ENCODE measurements around the gene HCN4. TPM values are rescaled to one million over a fixed set of nuclear protein-coding genes. Genes with fewer than 3 reads are reported as not detected.

The HCN4 gene
- total and polyA plus RNA-seq, 2 donors (not counting 3 experiments of a cell fraction or from before 2014, with no cell fraction given): 0.01 TPM; not detected in 1

DNA sequence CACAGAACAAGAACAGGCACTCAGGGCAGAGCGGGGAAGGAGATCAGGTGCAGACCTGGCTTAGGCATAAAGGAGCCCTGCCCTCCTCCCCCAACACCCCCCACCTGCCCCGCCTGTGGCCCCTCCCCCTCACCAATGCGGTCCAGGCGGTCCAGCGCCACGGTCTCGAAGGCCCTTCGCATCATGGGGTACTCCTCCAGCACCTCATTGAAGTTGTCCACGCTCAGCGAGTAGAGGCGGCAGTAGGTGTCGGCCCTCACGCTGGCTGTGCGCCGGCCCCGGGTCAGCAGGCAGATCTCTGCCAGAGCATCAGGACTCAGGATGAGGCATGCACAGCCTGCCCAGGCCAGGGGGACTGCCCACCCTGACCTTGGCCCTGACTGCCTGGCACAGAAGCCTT lies 44.8 kb downstream of the HCN4 start:
- H3K27ac ChIP-seq (ENCODE audit: insufficient read depth, low read depth, low read length): no peak overlapping the region
- no peak overlapping the region for H3K4me2 ChIP-seq (ENCODE audit: insufficient read depth, low read length)
- H3K9ac ChIP-seq (replicated peaks; ENCODE audit: extremely low read depth, insufficient read depth, low read length): no peak overlapping the region
- FAIRE-seq (no peak), DNase-seq (ENCODE audit: low read depth, low spot score) (no peak)
- ChIA-PET POLR2A (no interaction called here), CTCF (no interaction called here)
- H3K4me3 ChIP-seq (replicated peaks in 1 of 3; ENCODE audit: insufficient read depth in 1 of 3, low read depth in 1 of 3, low read length in 3 of 3): no peak overlapping the region
- no peaks in the 10 kb centered on the region for H3K79me2 ChIP-seq (ENCODE audit: control insufficient read depth, insufficient read depth, low read length)
- no peak overlapping the region for H2AFZ ChIP-seq (ENCODE audit: low read depth, low read length)
- no peaks in the 10 kb centered on the region for H4K20me1 ChIP-seq (replicated peaks; ENCODE audit: control insufficient read depth, extremely low read depth, insufficient read depth, low read length)
- H3K4me1 ChIP-seq (ENCODE audit: control insufficient read depth, extremely low read depth, insufficient read depth, low read length): no peaks in the 10 kb centered on the region
- no peaks in the 10 kb centered on the region for H3K9me3 ChIP-seq (replicated peaks; ENCODE audit: control insufficient read depth, insufficient read depth, low read length)
- no peaks in the 10 kb centered on the region for H3K27me3 ChIP-seq (ENCODE audit: control insufficient read depth in 2 of 2, insufficient read depth in 2 of 2, low read length in 2 of 2)
- H3K9me1 ChIP-seq (replicated peaks; ENCODE audit: control insufficient read depth, extremely low read depth, insufficient read depth, low read length): no peaks in the 10 kb centered on the region
- intact Hi-C loops (cut with micrococcal nuclease): no loop called here
- H3K36me3 ChIP-seq (ENCODE audit: control insufficient read depth in 2 of 2, extremely low read depth in 1 of 2, insufficient read depth in 2 of 2, low read length in 2 of 2): no peaks in the 10 kb centered on the region
- no peak for TF ChIP-seq EZH2 (IDR thresholded peaks at IDR 0.05; ENCODE audit: borderline replicate concordance, low read depth, low read length, severe bottlenecking)
- no peak for TF ChIP-seq MYC (IDR thresholded peaks at IDR 0.05; ENCODE audit: low read depth, low read length)
- TF ChIP-seq, protein P1, sequence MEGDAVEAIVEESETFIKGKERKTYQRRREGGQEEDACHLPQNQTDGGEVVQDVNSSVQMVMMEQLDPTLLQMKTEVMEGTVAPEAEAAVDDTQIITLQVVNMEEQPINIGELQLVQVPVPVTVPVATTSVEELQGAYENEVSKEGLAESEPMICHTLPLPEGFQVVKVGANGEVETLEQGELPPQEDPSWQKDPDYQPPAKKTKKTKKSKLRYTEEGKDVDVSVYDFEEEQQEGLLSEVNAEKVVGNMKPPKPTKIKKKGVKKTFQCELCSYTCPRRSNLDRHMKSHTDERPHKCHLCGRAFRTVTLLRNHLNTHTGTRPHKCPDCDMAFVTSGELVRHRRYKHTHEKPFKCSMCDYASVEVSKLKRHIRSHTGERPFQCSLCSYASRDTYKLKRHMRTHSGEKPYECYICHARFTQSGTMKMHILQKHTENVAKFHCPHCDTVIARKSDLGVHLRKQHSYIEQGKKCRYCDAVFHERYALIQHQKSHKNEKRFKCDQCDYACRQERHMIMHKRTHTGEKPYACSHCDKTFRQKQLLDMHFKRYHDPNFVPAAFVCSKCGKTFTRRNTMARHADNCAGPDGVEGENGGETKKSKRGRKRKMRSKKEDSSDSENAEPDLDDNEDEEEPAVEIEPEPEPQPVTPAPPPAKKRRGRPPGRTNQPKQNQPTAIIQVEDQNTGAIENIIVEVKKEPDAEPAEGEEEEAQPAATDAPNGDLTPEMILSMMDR (IDR thresholded peaks at IDR 0.05; ENCODE audit: extremely low read depth in 1 of 2, insufficient read depth in 1 of 2, low read depth in 1 of 2, low read length in 2 of 2): no peak
- TF ChIP-seq, protein P2, sequence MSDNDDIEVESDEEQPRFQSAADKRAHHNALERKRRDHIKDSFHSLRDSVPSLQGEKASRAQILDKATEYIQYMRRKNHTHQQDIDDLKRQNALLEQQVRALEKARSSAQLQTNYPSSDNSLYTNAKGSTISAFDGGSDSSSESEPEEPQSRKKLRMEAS (IDR thresholded peaks at IDR 0.05; ENCODE audit: insufficient read depth, insufficient read length): no peak
- no peak for TF ChIP-seq JUN (IDR thresholded peaks at IDR 0.05; ENCODE audit: borderline replicate concordance, insufficient read depth, insufficient read length, low read depth)
- TF ChIP-seq POLR2A (IDR thresholded peaks at IDR 0.05; ENCODE audit: low read depth, low read length): no peak
- TF ChIP-seq GATA2 (IDR thresholded peaks at IDR 0.05; ENCODE audit: insufficient read depth, insufficient read length, low read depth, low read length): no peak
- TF ChIP-seq POLR2AphosphoS5 (IDR thresholded peaks at IDR 0.05; ENCODE audit: insufficient read depth, low read depth, low read length): no peak
- BruUV-seq (replicated peaks): no TSS peak
- dilution Hi-C loops (cut with MboI; ENCODE audit: extremely low pct_ligation_motif_present, low sequenced_read_pairs): no loop called here

All from endothelial cell of umbilical vein (primary cell).